Measurements from ENCODE around the gene INPP5F.
"Not testable (repeated sequence)": the region's sequence is repeated elsewhere in the genome, so short reads cannot be mapped to it uniquely, and the experiment has no call there.

The INPP5F gene

GRCh38 chr10:119777686-119778085 lies 51.8 kb downstream of the INPP5F start:
- DNase-seq (ENCODE audit: low read depth), result no peak

- DNase-seq (ENCODE audit: low read depth), result peak; percentile 44
Observed at GRCh38 chr10:119778776-119779445, 53.1 kb downstream of the INPP5F start.

- DNase-seq (ENCODE audit: low read depth), result no peak
Observed at GRCh38 chr10:119780879-119781480, 55.1 kb downstream of the INPP5F start.

GRCh38 chr10:119781498-119781897 lies 55.6 kb downstream of the INPP5F start:
- no peak for DNase-seq (ENCODE audit: low read depth)

GRCh38 chr10:119782981-119783664 lies 57.3 kb downstream of the INPP5F start:
- no peak for DNase-seq (ENCODE audit: low read depth)

GRCh38 chr10:119783665-119784027 lies 57.8 kb downstream of the INPP5F start:
- DNase-seq (ENCODE audit: low read depth), result no peak

- DNase-seq (ENCODE audit: low read depth), result no peak
Observed at GRCh38 chr10:119784340-119785067, 58.7 kb downstream of the INPP5F start.

- peak; percentile 28 for DNase-seq (ENCODE audit: low read depth)
Observed at GRCh38 chr10:119786117-119786769, 60.4 kb downstream of the INPP5F start.

- DNase-seq (ENCODE audit: low read depth), result not testable (repeated sequence)
Observed at GRCh38 chr10:119795101-119795500, 69.3 kb downstream of the INPP5F start.

- no peak for DNase-seq (ENCODE audit: low read depth)
Observed at GRCh38 chr10:119796039-119796438, 70.2 kb downstream of the INPP5F start.

- no peak for DNase-seq (ENCODE audit: low read depth)
Observed at GRCh38 chr10:119801176-119801575, 75.3 kb downstream of the INPP5F start.

- DNase-seq (ENCODE audit: low read depth), result no peak
Observed at GRCh38 chr10:119801998-119802538, 76.2 kb downstream of the INPP5F start.

GRCh38 chr10:119803264-119803663 lies 77.4 kb downstream of the INPP5F start:
- DNase-seq (ENCODE audit: low read depth), result peak; percentile 65

- DNase-seq (ENCODE audit: low read depth), result no peak
Observed at GRCh38 chr10:119805702-119806230, 79.9 kb downstream of the INPP5F start.

GRCh38 chr10:119806334-119807130 lies 80.7 kb downstream of the INPP5F start:
- DNase-seq (ENCODE audit: low read depth), result no peak

- peak; percentile 69 for DNase-seq (ENCODE audit: low read depth)
Observed at GRCh38 chr10:119807960-119808697, 82.3 kb downstream of the INPP5F start.

GRCh38 chr10:119811122-119811521 lies 85.3 kb downstream of the INPP5F start:
- DNase-seq (ENCODE audit: low read depth), result no peak

GRCh38 chr10:119812684-119813083 lies 86.8 kb downstream of the INPP5F start:
- DNase-seq (ENCODE audit: low read depth), result no peak

- no peak for DNase-seq (ENCODE audit: low read depth)
Observed at GRCh38 chr10:119815671-119816070, 89.8 kb downstream of the INPP5F start.
